Hematopoietic multipotent progenitor cell treated with erythropoietin and hydrocortisone succinate and interleukin-3 and kit ligand, for 15 days (in vitro differentiated cells): ENCODE results near the gene EVI5L.
A peak's percentile ranks its signal among the peaks of the same experiment; 100 is the strongest.

ENCODE experiments used
- DNase-seq: peaks from one replicate; pipeline ENCODE4 v3.0.0-alpha.2; 2015; ENCODE audit warnings: low spot score

The EVI5L gene

GRCh38 chr19:7860714-7861618 is 30.9 kb downstream of the EVI5L start:
- no peak for DNase-seq

GRCh38 chr19:7861619-7862412 is 31.8 kb downstream of the EVI5L start:
- no peak for DNase-seq

- DNase-seq: peak; percentile 41
Measured at GRCh38 chr19:7862413-7862951, 32.5 kb downstream of the EVI5L start.

DNA sequence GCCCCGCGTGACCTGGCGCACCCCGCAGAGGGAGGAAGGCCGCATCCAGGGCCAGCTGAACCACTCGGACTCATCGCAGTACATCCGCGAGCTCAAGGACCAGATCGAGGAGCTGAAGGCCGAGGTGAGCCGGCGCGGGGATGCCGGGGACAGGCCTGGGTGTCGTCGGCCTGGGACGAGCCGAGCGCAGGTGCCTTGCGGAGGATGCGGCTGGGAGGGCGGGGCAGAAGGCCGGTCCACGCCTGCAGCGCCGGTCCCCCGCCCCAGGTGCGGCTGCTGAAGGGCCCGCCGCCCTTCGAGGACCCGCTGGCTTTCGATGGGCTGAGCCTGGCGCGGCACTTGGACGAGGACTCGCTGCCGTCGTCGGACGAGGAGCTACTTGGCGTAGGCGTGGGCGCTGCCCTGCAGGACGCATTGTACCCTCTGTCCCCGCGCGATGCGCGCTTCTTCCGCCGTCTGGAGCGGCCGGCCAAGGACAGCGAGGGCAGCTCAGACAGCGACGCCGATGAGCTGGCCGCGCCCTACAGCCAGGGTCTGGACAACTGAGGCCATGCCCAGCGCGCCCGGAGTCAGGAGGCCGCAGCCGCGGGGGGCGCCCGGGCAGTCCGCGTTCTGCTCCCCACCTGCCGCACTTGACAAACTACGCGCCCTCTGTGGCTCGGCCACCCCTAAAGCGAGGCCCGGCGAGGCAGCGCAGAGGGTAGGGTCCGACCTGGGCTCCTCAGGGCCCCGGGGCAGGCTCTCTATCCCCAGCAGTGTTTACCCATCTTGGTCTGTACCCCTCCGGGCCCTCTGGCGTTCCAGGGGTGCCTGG is 33.3 kb downstream of the EVI5L start:
- no peak for DNase-seq

DNA sequence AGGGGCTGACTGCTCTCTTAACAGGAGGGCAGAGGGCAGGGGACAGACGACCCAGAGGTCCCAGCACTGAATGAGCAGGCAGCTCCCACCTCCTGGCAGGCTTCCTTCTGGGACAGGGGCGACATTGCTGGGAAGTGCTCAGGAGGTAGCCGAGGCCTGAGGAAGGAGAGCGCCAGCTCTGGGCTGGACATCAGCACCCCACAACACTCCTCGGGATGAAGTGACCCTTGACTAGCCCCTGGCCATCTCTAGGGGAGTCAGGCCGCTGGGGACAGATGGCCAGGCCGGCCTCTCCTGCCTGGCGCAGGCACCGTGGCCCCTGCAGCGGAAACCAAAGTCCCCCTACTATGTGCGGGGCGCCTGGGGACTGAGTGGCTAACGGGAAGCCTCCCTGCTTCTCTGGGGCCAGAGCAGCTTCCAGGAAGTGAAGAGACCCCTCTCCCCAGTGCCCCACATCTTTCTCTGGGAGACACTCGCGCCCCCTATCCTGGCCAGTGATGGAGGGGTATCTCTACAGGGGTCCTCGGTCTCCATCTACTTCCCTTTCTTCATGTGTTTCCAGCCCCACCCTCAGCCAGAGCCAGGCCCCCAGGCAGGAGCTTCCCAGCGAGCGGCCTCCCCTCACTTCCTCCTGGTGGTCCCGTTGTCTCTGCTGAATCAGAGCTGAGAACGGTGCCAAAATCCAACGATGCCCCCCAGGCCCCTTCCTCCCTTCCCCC is 34.1 kb downstream of the EVI5L start:
- no peak for DNase-seq

- no peak for DNase-seq
Measured at GRCh38 chr19:7864690-7865074, 34.7 kb downstream of the EVI5L start.

DNA sequence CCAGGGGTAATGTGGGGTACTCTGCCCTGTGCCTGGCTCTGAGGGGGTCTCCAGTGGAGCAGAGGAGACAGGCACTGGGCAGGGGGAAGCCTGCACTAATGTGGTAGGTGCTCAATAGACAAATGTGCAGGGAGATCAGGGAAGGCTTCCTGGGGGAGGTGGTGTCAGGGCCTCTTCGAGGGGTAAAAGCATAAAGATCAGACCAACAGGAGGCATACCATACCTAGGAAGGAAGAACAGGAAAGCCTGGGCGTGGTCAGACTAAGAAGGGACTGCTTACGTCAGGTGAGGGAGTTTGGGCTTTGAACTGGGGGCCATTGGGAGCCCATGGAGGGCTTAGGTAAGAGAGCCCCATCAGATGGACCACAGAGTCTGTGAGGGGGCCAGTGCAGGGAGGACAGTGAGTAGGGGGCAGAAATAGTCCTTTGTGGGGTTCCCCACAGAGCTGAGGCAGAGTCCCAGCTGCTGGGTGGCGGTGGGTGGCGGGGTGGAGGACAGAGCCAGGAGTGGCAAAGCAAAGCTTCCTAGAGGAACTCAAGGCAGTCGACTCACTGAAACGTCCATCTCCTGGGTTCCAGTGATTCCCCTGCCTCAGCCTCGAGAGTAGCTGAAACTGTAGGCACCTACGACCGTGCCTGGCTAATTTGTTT is 35.4 kb downstream of the EVI5L start:
- DNase-seq: no peak

GRCh38 chr19:7866399-7867091 is 36.5 kb downstream of the EVI5L start:
- no peak for DNase-seq

DNA sequence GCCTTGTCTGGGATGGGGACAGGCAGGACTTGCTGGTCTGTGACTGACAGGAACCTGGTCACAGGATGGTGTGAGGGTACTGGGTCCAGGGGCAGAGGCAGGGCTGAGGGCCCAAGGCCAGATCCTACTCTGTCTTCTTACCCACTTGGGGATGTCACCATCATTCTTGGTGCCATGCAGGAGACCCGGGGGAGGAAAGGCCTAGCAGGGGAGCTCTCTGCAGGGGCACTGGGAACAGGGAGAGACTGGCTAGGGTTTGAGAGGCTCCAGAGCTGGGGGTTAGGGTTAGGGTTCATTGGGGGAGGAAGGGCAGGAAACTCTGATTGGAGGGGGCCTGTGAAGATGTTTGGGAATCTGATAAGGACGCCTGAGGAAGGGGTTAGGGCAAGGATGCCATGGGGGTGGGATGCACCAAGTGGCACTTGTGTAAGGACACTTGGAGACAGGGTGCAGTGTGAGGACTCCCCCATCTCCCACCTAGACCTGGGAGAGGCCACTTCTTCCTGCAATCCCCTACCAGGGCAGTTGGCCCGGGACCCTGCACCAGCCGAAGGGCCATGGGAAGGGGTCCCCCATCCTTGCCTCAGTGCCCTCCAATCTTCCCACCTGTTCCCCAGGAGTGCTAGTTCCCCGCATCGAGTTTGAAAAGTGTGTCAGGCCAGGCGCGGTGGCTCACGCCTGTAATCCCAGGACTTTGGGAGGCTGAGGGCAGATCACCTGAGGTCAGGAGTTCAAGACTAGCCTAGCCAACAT is 37.2 kb downstream of the EVI5L start:
- DNase-seq: no peak

DNA sequence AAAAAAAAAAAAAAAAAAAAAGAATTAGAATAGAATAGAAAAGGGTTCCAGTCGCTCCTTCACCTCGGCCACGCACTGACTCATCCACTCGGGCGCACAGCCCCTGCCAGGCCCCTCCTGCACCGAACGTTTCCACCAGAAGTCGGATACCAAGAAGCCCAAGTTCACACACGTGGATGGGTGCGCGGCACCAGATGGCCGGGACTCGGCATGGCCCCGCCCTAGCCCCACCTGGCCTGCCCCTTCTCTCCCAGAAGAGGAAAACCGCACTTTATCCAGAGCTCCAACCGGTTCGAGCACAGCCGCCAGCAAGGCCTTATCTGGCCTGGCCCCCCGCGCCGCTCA is 38.3 kb downstream of the EVI5L start:
- DNase-seq: no peak

DNA sequence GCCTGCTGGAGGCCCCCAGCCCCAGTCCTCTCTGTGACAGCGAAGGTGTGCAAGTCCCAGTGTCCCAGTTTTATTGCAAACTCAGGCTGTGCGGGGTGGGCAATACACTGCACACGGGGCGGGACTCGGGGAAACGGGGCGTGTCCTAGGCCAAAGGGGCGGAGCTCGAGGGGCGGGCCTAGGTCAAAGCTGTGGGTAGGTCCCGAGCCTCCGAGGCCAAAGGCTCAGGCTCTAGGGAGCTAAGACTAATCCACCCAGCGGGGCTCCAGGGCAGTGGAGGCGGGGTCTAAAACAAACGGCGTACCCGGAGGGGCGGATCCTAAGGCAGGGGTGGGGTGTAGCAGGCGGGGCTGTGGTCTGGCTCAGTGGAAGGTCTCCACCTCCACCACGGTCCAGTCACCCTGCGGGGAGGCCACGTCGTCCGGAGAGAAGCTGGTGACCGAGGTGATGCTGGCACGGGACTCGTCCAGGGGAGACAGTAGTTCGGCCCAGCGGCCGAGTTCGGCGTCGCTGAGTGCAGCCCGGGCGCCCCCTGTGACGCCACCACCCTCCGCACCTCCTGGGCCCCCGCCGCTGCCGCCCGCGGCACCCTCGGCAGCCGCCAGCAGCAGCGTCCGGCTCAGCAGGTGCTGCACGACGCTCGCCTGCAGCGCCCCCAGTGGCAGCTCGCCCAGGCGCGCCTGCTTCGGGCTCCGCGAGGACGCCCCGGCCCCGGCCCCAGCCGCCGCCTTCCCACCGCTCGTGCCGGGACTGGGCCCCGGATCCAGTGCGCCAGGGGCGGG is 38.8 kb downstream of the EVI5L start:
- peak; percentile 74 for DNase-seq

DNA sequence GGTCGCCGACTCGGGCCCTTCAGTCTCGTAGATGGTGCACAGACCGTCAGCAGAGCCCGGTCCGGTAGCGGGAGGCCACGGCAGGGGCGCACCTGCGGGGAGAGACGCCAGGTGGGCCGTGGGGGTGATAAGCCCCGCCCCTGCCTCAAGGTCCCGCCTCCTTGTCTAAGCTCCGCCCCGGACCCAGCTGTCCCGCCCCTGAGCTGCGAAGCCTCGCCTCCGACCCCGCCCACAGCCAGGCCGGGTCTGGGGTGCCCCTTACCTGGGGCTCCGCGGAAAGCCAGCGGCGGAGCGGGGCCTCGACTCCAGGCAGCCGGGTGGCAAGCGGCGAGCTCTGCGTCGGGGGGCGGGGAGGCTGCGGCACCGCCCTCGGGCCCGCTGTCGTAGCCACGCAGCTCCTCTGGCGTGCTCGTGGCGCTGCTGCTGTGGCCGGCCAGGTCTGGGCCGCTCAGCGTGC is 39.5 kb downstream of the EVI5L start:
- DNase-seq: peak; percentile 57

DNA sequence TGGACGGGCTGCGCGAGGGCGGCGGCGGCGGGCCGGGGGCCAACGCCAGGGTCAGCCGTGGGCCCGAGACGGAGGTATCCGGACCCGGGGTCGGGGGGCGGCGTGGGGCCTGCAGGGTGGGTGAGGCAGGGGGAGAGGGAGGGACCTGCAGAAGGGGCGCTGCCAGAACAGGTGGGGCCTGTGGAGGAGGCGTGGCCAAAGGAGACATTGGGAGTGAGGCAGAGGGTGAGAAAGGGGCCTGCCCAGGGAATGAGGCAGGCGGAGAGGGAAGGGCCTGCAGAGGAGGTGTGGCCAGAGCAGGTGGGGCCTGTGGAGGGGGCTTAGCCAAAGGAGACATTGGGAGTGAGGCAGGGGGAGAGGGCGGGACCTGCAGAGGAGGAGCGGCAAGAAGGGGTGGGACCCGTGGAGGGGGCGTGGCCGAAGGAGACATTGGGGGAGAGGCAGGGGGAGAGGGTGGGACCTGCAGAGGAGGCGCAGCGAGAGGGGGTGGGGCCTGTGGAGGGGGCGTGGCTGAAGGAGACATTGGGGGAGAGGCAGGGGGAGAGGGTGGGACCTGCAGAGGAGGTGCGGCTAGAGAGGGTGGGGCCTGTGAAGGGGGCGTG is 40.0 kb downstream of the EVI5L start:
- DNase-seq: peak; percentile 56

GRCh38 chr19:7870571-7871436 is 40.8 kb downstream of the EVI5L start:
- peak; percentile 77 for DNase-seq

GRCh38 chr19:7871437-7872305 is 41.7 kb downstream of the EVI5L start:
- peak; percentile 79 for DNase-seq
